Measurements from ENCODE around the gene DNAJC18.
"Not testable (repeated sequence)": the region's sequence is repeated elsewhere in the genome, so short reads cannot be mapped to it uniquely, and the experiment has no call there.

DNAJC18 gene

DNA sequence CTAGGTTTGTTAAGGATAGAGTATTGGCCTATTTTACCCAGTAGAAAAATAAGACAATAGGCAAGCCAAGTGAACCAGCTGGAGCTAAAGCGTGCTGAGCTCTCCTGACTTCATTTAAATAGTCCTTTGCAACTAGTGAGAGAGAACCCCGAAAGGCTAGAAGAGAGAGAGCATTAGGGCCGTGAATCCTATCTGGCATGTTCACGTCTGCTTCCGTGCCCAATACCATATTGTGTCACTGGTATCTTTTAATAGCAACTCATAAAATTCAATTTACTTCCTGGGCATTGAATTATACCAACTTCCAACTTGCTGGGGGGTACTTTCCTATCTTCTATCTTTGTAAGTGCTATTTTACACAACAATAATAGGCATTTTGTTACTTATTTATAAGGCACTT lies 13.8 kb downstream of the DNAJC18 start:
- DNase-seq: no peak

DNA sequence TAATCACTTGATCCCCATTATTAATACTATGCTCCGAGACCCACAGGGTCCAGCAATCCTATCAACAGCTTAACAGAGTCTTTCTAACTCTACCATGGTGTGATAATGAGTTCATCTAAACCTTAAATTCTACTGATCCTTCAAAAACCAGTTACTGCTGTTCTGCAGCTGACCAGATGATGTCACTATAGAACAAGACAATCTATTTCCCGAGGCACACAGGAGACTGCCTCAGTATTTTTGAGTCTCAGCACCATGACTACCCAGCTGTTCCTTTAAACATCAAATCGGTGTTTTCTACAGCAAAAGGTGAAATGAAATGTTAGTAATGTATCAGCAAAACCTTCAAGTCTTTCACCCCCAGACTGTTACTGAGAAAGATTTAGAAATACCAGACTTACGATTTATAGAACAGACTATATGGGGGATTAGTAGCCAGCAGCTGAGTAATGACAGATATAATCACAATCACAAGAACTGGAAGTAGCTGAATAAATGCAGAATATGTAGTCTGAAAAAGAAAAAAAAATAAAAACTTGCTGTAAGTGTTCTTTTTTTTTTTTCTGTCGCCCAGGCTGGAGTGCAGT lies 16.9 kb downstream of the DNAJC18 start:
- DNase-seq: peak; percentile 17

DNA sequence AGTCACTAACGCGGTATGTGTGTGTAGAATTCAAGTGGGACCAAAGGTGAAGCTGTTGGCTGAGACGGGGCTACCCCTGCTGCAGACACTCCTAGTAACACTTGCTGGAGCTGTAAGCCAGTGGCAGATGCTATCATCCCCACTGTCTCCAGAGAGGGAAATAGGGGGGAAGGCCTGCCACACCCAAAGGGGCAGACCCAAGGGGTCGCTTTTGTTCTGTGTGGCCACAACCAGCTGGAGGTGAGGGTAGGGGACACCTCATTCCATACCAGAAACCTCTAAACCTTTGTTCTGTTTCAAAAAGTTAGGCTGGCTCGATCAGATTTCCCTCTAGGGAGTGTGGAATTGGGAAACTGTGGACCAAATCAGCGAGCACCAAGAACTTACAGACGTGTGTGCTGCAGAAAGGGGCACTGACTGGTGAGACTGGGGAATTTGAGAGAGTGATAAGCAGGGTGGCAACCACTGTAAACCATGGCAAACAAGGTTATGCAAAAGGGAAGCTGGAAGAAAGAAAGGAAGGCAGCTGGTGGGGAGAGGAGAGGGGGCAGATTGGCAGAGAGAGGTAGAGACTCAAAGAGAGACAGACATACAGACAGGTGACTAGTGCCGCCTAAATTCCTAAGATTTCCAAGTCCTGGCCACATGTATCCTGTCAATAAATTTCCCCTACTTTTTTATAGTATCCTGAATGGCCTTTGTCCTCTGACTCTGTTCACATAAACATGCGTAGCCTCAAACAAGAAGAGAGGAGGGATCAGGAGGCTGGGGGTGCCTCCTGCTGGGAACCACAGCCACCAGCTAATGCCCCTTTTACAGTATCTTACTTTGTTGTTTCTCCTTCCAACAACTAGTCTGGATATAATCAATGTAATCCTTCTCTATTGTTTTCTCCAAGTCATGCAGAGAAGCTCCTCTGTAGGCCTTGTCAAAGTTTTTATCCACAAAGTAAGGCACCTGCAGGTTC lies 19.8 kb downstream of the DNAJC18 start:
- DNase-seq: no peak

GRCh38 chr5:139418793-139419192 lies 20.5 kb downstream of the DNAJC18 start:
- no peak for DNase-seq

GRCh38 chr5:139417214-139417613 lies 22.1 kb downstream of the DNAJC18 start:
- no peak for DNase-seq

DNA sequence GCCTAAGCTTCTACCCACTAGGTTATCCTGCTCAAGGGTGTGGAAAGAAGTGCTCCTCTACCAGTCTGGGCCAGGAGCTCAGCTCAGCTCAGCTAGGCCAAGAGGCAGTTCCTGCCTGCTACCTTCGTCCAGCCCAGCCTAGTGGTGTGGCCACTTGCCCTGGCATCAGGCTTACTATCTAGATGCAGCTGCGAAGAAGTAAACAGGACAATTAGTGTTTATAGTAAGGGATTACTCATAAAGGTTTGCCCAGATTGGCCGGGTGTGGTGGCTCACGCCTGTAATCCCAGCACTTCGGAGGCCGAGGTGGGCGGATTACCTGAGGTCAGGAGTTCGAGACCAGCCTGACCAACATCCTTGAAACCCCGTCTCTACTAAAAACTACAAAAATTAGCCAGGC lies 22.7 kb downstream of the DNAJC18 start:
- no peak for DNase-seq

- DNase-seq: no peak
Observed at GRCh38 chr5:139415869-139416268, 23.5 kb downstream of the DNAJC18 start.

DNA sequence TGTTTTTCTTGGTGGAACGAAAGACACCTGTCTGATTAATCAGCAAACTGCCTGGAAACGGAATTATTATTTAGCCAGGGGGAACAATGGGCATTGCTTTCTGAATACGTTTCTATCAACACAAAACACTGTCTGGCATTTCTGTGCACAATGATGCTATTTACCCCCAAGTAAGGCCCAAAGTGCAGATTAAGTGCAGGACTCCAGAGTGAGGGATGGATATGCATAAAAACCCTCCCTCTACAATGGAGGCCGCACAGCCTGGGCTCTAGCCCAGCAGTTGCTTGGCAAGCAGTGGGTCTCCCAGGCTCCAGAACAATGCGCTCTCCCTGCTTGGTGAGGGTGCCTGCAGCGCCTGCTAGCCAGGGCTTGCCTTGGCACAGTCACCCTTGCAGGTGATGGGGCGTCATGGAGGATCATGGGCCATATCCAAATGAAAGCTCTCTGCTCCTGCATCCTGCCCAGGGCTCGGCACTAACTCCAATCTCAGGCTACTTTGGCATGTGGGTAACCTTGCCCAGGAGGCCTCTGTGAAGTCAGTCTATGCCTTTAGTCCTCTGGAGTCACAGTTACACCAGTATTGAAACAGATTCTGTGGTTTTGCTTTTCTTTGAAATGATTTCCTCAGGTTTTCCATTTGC lies 24.0 kb downstream of the DNAJC18 start:
- no peak for DNase-seq

DNA sequence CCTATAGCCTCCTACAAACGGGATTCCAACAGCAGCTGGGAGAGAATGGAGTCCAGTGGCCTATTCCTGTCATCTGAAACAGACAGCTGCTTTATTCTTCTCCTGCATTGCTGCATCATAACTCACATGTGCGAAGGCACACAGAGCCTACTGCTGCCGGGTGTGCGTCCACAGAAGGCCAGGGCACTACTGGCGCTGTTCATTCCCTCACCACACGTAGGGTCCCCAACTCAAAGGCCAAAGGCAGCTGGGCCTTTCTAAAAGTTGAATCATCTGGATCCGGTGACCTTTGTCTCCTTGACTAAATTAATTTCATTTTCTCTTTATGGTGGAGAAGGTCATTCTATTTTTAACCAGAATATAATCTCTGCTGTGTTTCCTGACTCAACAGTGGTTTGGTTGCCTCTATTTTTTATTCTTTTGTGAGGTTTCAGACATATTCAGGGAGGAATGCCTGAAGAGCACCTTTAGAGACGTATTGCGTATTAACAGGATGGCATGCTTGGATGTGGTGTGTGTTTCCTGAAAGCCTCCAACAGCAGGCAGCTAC lies 24.7 kb downstream of the DNAJC18 start:
- DNase-seq: no peak

GRCh38 chr5:139413963-139414362 lies 25.4 kb downstream of the DNAJC18 start:
- no peak for DNase-seq

DNA sequence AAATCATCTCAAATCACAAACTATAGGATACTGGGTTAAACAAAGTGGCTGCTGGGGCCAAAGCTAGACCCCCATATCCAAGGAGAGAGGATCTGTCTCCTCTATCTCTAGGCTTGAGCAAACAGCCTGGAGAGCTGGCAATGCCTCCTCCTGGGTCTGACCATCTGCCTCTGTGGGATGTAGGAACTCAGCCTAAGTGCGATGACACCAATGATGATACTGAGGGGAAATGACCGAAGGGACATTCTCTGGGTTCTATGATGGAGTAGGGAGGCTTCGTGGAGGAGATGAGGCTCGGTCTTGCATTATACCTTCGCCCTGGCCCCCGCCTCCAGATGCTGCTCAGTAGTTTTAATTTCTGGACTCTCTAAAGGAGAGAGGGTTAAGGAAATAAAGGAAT lies 26.2 kb downstream of the DNAJC18 start:
- no peak for DNase-seq

DNA sequence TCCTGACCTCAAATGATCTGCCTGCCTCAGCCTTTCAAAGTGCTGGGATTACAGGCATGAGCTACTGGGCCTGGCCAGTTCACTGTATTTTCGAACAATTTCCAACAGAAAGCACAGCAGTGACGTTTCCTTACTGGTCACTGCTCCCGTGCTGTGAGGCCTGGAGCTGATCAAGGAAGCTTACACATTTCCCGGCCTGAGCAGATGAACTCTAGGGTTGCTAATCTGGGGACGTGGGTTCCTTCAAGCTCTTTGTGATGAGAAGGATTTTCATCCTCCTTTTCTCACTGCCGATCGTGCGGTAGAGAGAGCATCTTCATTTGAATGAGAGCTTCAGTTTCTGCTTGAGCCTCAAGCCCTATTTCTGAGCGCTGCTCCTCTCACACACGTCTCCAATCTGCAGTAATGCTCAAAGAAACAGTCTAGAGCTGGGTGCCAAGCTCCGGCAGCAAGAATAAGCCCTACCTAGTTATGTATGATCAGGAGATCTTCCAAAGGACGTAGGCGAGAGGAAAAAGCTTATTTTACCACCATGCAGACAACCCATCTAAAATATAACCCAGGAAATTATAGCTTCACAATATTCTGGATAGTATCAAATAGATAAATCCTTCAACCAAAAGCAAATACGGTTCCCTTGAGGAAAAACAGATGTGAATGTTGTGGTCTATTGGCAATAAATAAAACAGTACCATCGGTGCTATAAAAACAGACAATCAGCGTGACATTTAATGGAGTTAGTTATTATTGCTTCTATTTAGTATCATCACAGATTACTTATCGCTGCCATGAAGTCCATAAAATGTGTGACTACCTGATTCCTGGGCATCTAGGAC lies 28.1 kb downstream of the DNAJC18 start:
- DNase-seq: no peak

- no peak for DNase-seq
Observed at GRCh38 chr5:139410121-139410992, 29.0 kb downstream of the DNAJC18 start.

- not testable (repeated sequence) for DNase-seq
Observed at GRCh38 chr5:139409116-139409515, 30.2 kb downstream of the DNAJC18 start.

GRCh38 chr5:139408191-139408590 lies 31.1 kb downstream of the DNAJC18 start:
- no peak for DNase-seq

DNA sequence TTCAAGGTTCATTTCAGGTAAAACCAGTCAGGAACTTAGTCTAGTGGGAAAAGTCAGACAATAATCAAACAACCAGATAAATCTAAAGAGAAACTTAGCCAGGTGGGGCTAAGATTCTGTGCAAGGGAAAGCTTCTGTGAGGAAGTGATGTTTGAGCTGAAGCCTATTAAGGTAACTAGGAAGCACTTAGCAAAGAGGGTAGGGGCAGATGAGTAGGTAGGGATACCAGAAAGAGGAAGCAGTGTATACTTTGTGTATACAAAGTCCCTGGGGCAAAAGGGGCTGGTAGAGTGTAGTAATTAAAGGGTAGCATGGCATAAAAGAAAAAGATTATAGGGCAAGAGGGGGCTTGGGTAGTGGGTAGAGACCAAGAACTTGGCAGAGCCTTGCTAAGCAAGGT lies 31.8 kb downstream of the DNAJC18 start:
- no peak for DNase-seq

DNA sequence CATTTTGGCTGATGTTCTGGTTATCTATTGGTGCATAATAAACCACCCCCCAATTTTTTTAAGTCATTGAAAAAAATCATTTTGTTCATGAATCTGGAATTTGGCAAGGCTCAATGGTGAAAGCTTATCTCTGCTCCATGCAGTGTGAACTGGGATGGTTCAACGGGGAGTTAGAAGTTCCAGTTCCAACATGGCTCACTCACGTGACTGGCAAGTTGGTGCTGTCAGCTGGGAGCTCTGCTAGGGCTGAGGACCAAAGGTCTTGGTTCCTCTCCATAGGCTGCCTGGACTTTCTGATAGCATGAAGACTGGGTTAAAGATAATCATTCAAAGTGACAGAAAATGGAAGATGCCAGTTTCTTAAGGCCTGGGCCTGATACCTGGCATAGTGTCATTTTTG lies 32.4 kb downstream of the DNAJC18 start:
- DNase-seq: no peak

GRCh38 chr5:139404484-139404840 lies 34.9 kb downstream of the DNAJC18 start:
- DNase-seq: no peak

DNA sequence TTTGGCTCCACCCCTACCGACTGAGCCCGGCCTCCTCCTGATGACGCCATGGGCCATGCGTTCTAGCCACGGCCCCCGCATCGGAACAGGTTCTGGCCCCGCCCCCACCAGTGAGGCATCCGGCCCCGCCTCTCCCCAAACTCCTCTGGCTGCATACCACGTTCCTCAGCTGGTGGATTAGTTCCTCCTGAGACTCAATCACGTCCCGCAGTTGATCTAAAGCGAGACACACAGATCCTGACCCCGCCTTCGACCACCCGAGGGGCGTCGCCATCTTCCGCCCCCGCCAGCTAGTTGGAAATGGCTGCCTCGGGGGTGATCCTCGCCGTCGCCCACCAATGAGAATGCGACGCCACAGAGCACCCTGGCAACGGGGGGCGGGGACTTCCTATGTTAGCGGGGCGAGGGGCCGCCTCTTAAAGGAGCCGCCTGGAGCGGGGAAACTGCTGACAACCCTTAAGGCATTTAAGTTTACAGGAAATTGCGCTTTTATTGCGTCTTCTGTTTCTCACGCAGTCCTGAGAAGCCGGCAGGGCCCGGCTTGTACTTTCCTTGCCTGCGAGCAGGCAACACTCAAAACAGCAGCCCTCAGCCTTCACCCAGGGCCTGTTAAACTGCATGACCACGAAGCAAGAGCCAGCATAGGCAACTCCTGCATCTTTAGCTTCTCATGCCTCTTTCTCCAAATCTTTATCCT lies 35.4 kb downstream of the DNAJC18 start, which contains the start of gene SPATA24:
Gene SPATA24 (minus strand): TSS at position 303 of the 697 bp plus-strand sequence. CDS start 29 bp downstream, at position 274.
- peak; percentile 97 for DNase-seq

DNA sequence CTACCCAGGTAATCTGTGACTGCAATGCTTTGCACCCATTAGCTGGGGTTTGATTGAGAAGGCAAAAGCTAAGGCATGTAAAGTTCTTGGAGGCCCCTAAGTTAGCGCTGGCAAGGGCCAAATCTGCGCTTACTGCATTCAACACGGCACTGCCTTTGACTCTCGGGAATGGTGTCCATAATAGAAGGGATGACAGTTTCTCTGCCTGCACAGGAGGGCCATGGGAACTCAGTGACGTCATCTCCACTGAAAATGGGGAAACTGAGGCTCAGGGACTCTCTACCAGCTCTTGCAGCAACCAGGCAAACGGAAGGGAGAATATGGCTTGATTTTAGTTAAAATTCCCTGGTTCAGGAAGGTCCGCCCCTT lies 35.9 kb downstream of the DNAJC18 start:
- DNase-seq: no peak

Data from effector CD8-positive, alpha-beta T cell (primary cell).